ENCODE results near the gene WDR70.

DNA sequence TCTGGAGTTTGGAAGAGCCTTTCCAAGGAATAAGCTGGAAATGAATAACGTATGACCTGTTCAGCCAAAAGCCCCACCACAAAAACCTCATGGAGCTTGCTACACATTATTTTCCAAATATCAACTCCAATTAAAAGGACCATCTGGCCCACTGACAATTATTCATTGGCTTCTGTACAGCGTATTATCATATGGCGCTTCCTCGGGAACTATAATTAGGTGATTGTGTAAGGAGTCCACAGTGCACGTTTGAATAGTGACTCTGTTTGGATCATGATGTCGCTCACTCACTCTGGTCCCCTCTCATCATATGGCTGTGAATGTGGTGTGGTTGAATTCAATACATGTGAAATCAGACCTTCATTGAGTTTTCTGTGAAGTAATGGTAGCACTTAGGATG is 408.6 kb downstream of the WDR70 start:
- TF ChIP-seq, protein P1, sequence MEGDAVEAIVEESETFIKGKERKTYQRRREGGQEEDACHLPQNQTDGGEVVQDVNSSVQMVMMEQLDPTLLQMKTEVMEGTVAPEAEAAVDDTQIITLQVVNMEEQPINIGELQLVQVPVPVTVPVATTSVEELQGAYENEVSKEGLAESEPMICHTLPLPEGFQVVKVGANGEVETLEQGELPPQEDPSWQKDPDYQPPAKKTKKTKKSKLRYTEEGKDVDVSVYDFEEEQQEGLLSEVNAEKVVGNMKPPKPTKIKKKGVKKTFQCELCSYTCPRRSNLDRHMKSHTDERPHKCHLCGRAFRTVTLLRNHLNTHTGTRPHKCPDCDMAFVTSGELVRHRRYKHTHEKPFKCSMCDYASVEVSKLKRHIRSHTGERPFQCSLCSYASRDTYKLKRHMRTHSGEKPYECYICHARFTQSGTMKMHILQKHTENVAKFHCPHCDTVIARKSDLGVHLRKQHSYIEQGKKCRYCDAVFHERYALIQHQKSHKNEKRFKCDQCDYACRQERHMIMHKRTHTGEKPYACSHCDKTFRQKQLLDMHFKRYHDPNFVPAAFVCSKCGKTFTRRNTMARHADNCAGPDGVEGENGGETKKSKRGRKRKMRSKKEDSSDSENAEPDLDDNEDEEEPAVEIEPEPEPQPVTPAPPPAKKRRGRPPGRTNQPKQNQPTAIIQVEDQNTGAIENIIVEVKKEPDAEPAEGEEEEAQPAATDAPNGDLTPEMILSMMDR (conservative IDR thresholded peaks at IDR 0.05): no peak
- TF ChIP-seq ZFX (IDR thresholded peaks at IDR 0.05): no peak

All from C4-2B (cell line).